Naive thymus-derived CD4-positive, alpha-beta T cell (primary cell): ENCODE data around the gene CNMD. TPM values are rescaled to one million over a fixed set of nuclear protein-coding genes. Genes with fewer than 3 reads are reported as not detected.
A peak's percentile ranks its signal among the peaks of the same experiment; 100 is the strongest.

Experiments used
- ATAC-seq: fragments of 150-1000 bp; cut with Tn5 transposase; 2 replicates; pipeline ENCODE4 v1.10.0; 2021; ENCODE audit warnings: mild to moderate bottlenecking, moderate library complexity
- CTCF ChIA-PET: fragments of 350-600 bp; sonication (Branson Sonifier 250); formaldehyde crosslinking; loops from one replicate; lab custom pipeline; 2021; ENCODE audit warnings: antibody characterized with exemption; lab: Charles Lee
- POLR2A ChIA-PET: fragments of 350-600 bp; sonication (Branson Sonifier 250); formaldehyde crosslinking; loops from one replicate; lab custom pipeline; 2021; ENCODE audit warnings: antibody characterized with exemption, inconsistent platforms; lab: Charles Lee
- DNase-seq, 9 donors: peaks; one replicate each; pipeline versions ENCODE4 v3.0.0 to v3.0.0-alpha.2; 2020 to 2022; ENCODE audit warnings: mixed read lengths in 1 of 9
- H3K27ac ChIP-seq: one replicate; pipeline ENCODE4 v1.7.0; 2013; ENCODE audit warnings: mild to moderate bottlenecking, low read depth, low read length, moderate library complexity
- H3K27me3 ChIP-seq, 2 donors: one replicate each; pipeline ENCODE4 v1.7.0; 2013; ENCODE audit warnings: low read length in 2 of 2, mild to moderate bottlenecking in 2 of 2, moderate library complexity in 2 of 2; ENCODE audit not compliant: control insufficient read depth in 2 of 2, insufficient read depth in 2 of 2
- H3K36me3 ChIP-seq, 3 experiments: 1 replicate in 2 of 3; 2 replicates in 1 of 3; pipeline ENCODE4 v1.7.0; 2013; ENCODE audit warnings: low read length in 3 of 3, mild to moderate bottlenecking in 3 of 3, moderate library complexity in 1 of 3; ENCODE audit not compliant: insufficient read depth in 3 of 3, control insufficient read depth in 2 of 3
- H3K4me1 ChIP-seq, 2 donors: one replicate each; pipeline ENCODE4 v1.7.0; 2013; ENCODE audit warnings: low read length in 2 of 2, mild to moderate bottlenecking in 2 of 2, moderate library complexity in 1 of 2; ENCODE audit not compliant: control insufficient read depth in 2 of 2, insufficient read depth in 2 of 2
- H3K4me3 ChIP-seq: 2 replicates; pipeline ENCODE4 v1.7.0; 2013; ENCODE audit warnings: mild to moderate bottlenecking, low read length
- H3K9me3 ChIP-seq, 3 experiments: 1 replicate in 2 of 3; 2 replicates in 1 of 3; pipeline ENCODE4 v1.7.0; 2013; ENCODE audit warnings: low read length in 3 of 3; ENCODE audit not compliant: control insufficient read depth in 2 of 3
- H3K27ac Mint-ChIP-seq, 9 donors: one replicate each; pipeline ENCODE4 v1.8.0; 2020 to 2022; ENCODE audit warnings: mixed read lengths in 9 of 9, mild to moderate bottlenecking in 8 of 9, moderate library complexity in 5 of 9, inconsistent platforms in 2 of 9
- H3K27me3 Mint-ChIP-seq, 5 donors: one replicate each; pipeline ENCODE4 v1.8.0; 2021 to 2022; ENCODE audit warnings: mixed read lengths in 5 of 5, mild to moderate bottlenecking in 1 of 5
- H3K36me3 Mint-ChIP-seq, 5 donors: one replicate each; pipeline ENCODE4 v1.8.0; 2020 to 2022; ENCODE audit warnings: mixed read lengths in 5 of 5, mild to moderate bottlenecking in 3 of 5, inconsistent platforms in 1 of 5
- H3K4me1 Mint-ChIP-seq, 7 donors: one replicate each; pipeline ENCODE4 v1.8.0; 2020 to 2022; ENCODE audit warnings: mixed read lengths in 7 of 7, mild to moderate bottlenecking in 3 of 7, inconsistent platforms in 1 of 7
- H3K4me3 Mint-ChIP-seq, 10 donors: one replicate each; pipeline ENCODE4 v1.8.0; 2020 to 2022; ENCODE audit warnings: mild to moderate bottlenecking in 10 of 10, mixed read lengths in 10 of 10, moderate library complexity in 6 of 10, inconsistent platforms in 2 of 10
- H3K9me3 Mint-ChIP-seq, 11 donors: one replicate each; pipeline ENCODE4 v1.8.0; 2020 to 2022; ENCODE audit warnings: mixed read lengths in 11 of 11, mild to moderate bottlenecking in 4 of 11, inconsistent platforms in 1 of 11, moderate library complexity in 1 of 11
- intact Hi-C, 2 donors: fragments of 100-400 bp; cut with micrococcal nuclease; formaldehyde crosslinking; loops; one replicate each; pipeline ENCODE4 v1.15.1; 2023
- polyA plus RNA-seq, 2 donors: library from polyadenylated mRNA; unstranded; fragments of 300-500 nt; fragmentation: Illumina TruSeq; gene quantifications; one replicate each; pipeline ENCODE4 v1.2.3, GENCODE V29; 2021
- total RNA-seq, 6 experiments: library from RNA in 5 of 6; stranded (reverse) in 5 of 6; gene quantifications; 1 replicate in 5 of 6; 2 replicates in 1 of 6; pipeline ENCODE4 v1.2.3 and lab custom pipeline; 2021 to 2026

The CNMD gene
- total and polyA plus RNA-seq, 7 experiments from 2014 or later, result 0.13 TPM; not detected in 6

DNA sequence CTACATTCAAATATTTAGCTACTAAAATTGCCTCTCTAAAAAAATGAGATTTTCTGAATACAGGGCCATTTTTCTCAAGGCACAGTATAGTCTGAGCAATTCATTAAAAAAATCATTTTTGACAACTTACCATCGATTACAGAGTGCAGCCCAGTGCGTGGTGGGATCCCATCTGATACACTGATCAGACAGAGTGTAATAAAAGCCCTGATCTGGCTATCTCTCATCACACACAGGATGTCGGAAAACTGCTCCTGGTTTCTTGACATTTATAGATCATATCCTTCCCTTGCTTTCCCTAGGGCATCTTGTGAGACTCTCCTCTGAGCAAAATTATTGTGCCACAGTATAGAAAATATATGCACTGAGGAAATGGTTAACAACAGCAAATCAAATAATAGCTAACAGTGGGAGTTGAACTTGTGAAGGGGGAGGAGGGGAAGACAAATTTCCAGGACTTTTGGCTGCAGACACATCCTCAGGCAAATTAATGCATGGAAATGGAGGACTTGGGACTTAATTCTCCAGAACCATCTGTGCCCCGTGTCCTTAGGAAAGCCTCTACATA, 28.4 kb upstream of the CNMD start:
- ChIA-PET POLR2A (no interaction called here), CTCF (no interaction called here)
- Mint-ChIP-seq H3K27ac (no peak overlapping the region), H3K9me3 (peaks cover 0 to 3% (median 0%) of the 10 kb centered on the region in 11 donors), H3K36me3 (no peaks in the 10 kb centered on the region), H3K4me1 (peaks cover 0 to 2% (median 0%) of the 10 kb centered on the region in 7 donors), H3K27me3 (peaks cover 0 to 19% (median 8%) of the 10 kb centered on the region in 5 donors), H3K4me3 (no peak overlapping the region)
- H3K9me3 ChIP-seq, result no peaks in the 10 kb centered on the region
- no peaks in the 10 kb centered on the region for H3K36me3 ChIP-seq
- H3K4me3 ChIP-seq, result no peak overlapping the region
- ATAC-seq (no peak), DNase-seq (no peak)
- intact Hi-C loops, result no loop called here
- no peak overlapping the region for H3K27ac ChIP-seq
- no peaks in the 10 kb centered on the region for H3K27me3 ChIP-seq
- H3K4me1 ChIP-seq, result no peaks in the 10 kb centered on the region

- Histone ChIP-seq H3K4me3 (no peak overlapping the region), H3K27ac (no peak overlapping the region), H3K4me1 (no peaks in the 10 kb centered on the region), H3K9me3 (no peaks in the 10 kb centered on the region), H3K27me3 (no peaks in the 10 kb centered on the region), H3K36me3 (no peaks in the 10 kb centered on the region)
- Mint-ChIP-seq H3K27me3 (peaks cover 0 to 13% (median 7%) of the 10 kb centered on the region in 5 donors), H3K4me1 (peaks cover 0 to 2% (median 0%) of the 10 kb centered on the region in 7 donors), H3K4me3 (peak overlapping the region in 1 of 10 donors; percentile 17), H3K36me3 (no peaks in the 10 kb centered on the region), H3K27ac (no peak overlapping the region), H3K9me3 (peaks cover 0 to 3% (median 0%) of the 10 kb centered on the region in 11 donors)
- ATAC-seq (no peak), DNase-seq (no peak)
- CTCF ChIA-PET, result no interaction called here
- POLR2A ChIA-PET, result no interaction called here
- intact Hi-C loops, result no loop called here
Measured at GRCh38 chr13:52765611-52766390, 26.2 kb upstream of the CNMD start.

DNA sequence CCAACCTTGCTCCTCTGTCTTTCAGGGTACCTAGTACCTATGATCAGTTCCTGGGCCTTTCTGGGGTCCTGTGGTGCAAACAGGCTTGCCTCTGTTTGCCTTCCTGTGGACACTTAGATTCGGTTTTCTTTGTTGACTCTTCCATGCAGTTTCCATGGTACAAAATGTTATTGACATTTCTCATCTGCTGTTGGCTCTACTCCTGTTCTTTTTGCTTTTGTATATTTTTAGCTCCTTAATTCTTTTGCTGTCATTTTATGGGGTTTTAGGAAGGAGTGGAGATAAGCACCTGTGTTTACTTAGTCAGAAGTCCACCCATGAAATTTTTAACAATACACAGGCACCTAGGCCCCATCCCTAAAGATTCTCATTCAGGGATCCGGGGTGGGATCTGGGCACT, 20.5 kb upstream of the CNMD start:
- H3K4me1 ChIP-seq, result no peaks in the 10 kb centered on the region
- DNase-seq (no peak), ATAC-seq (no peak)
- H3K27ac Mint-ChIP-seq, result no peak overlapping the region
- intact Hi-C loops, result no loop called here
- H3K27ac ChIP-seq, result no peak overlapping the region
- no peaks in the 10 kb centered on the region for H3K9me3 Mint-ChIP-seq
- H3K27me3 ChIP-seq, result no peaks in the 10 kb centered on the region
- H3K9me3 ChIP-seq, result no peaks in the 10 kb centered on the region
- no peak overlapping the region for H3K4me3 ChIP-seq
- no peaks in the 10 kb centered on the region for H3K4me1 Mint-ChIP-seq
- ChIA-PET CTCF (no interaction called here), POLR2A (no interaction called here)
- H3K36me3 ChIP-seq, result no peaks in the 10 kb centered on the region
- no peak overlapping the region for H3K4me3 Mint-ChIP-seq
- H3K27me3 Mint-ChIP-seq, result peaks cover 0 to 23% (median 10%) of the 10 kb centered on the region in 5 donors
- no peaks in the 10 kb centered on the region for H3K36me3 Mint-ChIP-seq

- no peaks in the 10 kb centered on the region for H3K9me3 ChIP-seq
- H3K27ac Mint-ChIP-seq, result no peak overlapping the region
- DNase-seq, result no peak
- H3K27me3 ChIP-seq, result no peaks in the 10 kb centered on the region
- H3K4me1 Mint-ChIP-seq, result no peaks in the 10 kb centered on the region
- no peaks in the 10 kb centered on the region for H3K36me3 ChIP-seq
- POLR2A ChIA-PET, result no interaction called here
- no peak overlapping the region for H3K4me3 Mint-ChIP-seq
- ATAC-seq, result no peak
- CTCF ChIA-PET, result no interaction called here
- H3K4me1 ChIP-seq, result no peaks in the 10 kb centered on the region
- peaks cover 0 to 23% (median 15%) of the 10 kb centered on the region in 5 donors for H3K27me3 Mint-ChIP-seq
- H3K36me3 Mint-ChIP-seq, result no peaks in the 10 kb centered on the region
- intact Hi-C loops, result no loop called here
- no peak overlapping the region for H3K4me3 ChIP-seq
- H3K27ac ChIP-seq, result no peak overlapping the region
- no peaks in the 10 kb centered on the region for H3K9me3 Mint-ChIP-seq
Measured at GRCh38 chr13:52758114-52758513, 18.5 kb upstream of the CNMD start.

GRCh38 chr13:52751196-52751595, 11.6 kb upstream of the CNMD start:
- no peaks in the 10 kb centered on the region for H3K9me3 ChIP-seq
- Mint-ChIP-seq H3K36me3 (no peaks in the 10 kb centered on the region), H3K4me3 (no peak overlapping the region), H3K9me3 (peaks cover 0 to 2% (median 0%) of the 10 kb centered on the region in 11 donors), H3K4me1 (no peaks in the 10 kb centered on the region), H3K27ac (no peak overlapping the region), H3K27me3 (peaks cover 4 to 32% (median 17%) of the 10 kb centered on the region in 5 donors)
- no peak overlapping the region for H3K27ac ChIP-seq
- no peak for ATAC-seq
- no peaks in the 10 kb centered on the region for H3K27me3 ChIP-seq
- H3K4me3 ChIP-seq, result no peak overlapping the region
- intact Hi-C loops, result no loop called here
- ChIA-PET POLR2A (no interaction called here), CTCF (no interaction called here)
- no peaks in the 10 kb centered on the region for H3K36me3 ChIP-seq
- DNase-seq, result no peak
- H3K4me1 ChIP-seq, result no peaks in the 10 kb centered on the region

DNA sequence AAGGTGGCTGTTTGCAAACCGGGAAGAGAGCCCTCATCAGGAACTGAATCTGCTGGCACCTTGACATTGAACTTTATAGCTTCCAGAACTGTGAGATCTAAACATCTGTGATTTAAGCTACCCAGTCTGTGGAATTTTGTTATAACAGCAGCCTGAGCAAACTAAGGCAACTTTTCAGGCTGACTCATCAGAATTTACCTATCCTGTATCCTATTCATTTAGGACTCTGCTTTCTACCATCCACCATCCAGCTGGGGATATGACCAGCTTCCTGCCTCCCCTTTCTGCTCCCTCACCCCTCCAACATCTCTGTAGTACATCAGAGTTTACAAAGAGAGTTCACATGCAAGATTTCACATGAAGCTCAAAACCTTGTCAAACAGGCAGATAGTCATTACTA, 11.1 kb upstream of the CNMD start:
- H3K4me3 ChIP-seq, result no peak overlapping the region
- H3K27me3 ChIP-seq, result no peaks in the 10 kb centered on the region
- ChIA-PET POLR2A (no interaction called here), CTCF (no interaction called here)
- H3K27me3 Mint-ChIP-seq, result peaks cover 5 to 34% (median 19%) of the 10 kb centered on the region in 5 donors
- H3K36me3 Mint-ChIP-seq, result no peaks in the 10 kb centered on the region
- H3K36me3 ChIP-seq, result no peaks in the 10 kb centered on the region
- ATAC-seq (no peak), DNase-seq (no peak)
- H3K4me1 ChIP-seq, result no peaks in the 10 kb centered on the region
- H3K4me1 Mint-ChIP-seq, result no peaks in the 10 kb centered on the region
- intact Hi-C loops, result no loop called here
- H3K9me3 ChIP-seq, result no peaks in the 10 kb centered on the region
- H3K9me3 Mint-ChIP-seq, result peaks cover 0 to 2% (median 0%) of the 10 kb centered on the region in 11 donors
- H3K27ac ChIP-seq, result no peak overlapping the region
- no peak overlapping the region for H3K27ac Mint-ChIP-seq
- no peak overlapping the region for H3K4me3 Mint-ChIP-seq

DNA sequence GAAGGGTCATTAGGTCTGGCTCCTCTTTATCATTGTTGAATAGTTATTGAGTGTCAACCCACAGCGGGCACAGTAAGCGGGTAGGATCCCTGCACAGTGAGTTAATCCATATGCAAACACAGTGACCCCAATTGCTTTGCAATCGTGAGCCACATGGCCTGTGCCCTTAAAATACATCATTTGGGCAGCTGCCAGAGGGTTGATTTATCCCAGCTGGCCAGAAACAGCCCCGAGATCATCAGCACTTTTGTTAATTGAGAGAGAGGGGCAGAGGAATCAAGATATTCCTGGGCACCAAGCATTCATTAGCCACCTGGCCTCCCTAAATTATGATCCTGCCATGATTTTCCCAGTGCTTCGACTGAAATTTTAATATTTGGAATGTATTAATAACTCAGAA, 9.8 kb upstream of the CNMD start:
- intact Hi-C loops, result no loop called here
- Mint-ChIP-seq H3K4me3 (no peak overlapping the region), H3K4me1 (no peaks in the 10 kb centered on the region), H3K27me3 (peaks cover 6 to 45% (median 27%) of the 10 kb centered on the region in 5 donors), H3K9me3 (peaks cover 0 to 4% (median 0%) of the 10 kb centered on the region in 11 donors), H3K27ac (no peak overlapping the region), H3K36me3 (peaks cover 0 to 4% (median 0%) of the 10 kb centered on the region in 5 donors)
- H3K4me1 ChIP-seq, result no peaks in the 10 kb centered on the region
- no peak overlapping the region for H3K27ac ChIP-seq
- ATAC-seq (no peak), DNase-seq (no peak)
- POLR2A ChIA-PET, result no interaction called here
- H3K9me3 ChIP-seq, result no peaks in the 10 kb centered on the region
- H3K27me3 ChIP-seq, result no peaks in the 10 kb centered on the region
- CTCF ChIA-PET, result no interaction called here
- H3K36me3 ChIP-seq, result no peaks in the 10 kb centered on the region
- H3K4me3 ChIP-seq, result no peak overlapping the region
